DND-41 (cell line): ENCODE results near the gene MIP.
A peak's percentile ranks its signal among the peaks of the same experiment; 100 is the strongest.

Experiments
- ATAC-seq: fragments of 200-7000 bp; cut with Tn5 transposase; 3 replicates; pipeline ENCODE4 v1.9.1; 2021; ENCODE audit warnings: low read depth; ENCODE audit not compliant: insufficient read depth
- DNase-seq: peaks from one replicate; pipeline ENCODE4 v3.0.0-alpha.2; 2020
- H2AFZ ChIP-seq: 2 replicates; pipeline ENCODE4 v1.6.0; 2012; ENCODE audit warnings: low read depth, low read length
- H3K27ac ChIP-seq: 2 replicates; pipeline ENCODE4 v1.5.1; 2012; ENCODE audit warnings: low read length, inconsistent platforms
- H3K27me3 ChIP-seq: fragments of 200-600 bp; sonication (generic); 2 replicates; pipeline ENCODE4 v1.6.0; 2012; ENCODE audit warnings: low read length, mild to moderate bottlenecking, inconsistent platforms; ENCODE audit not compliant: insufficient read depth, poor library complexity
- H3K36me3 ChIP-seq: 2 replicates; pipeline ENCODE4 v1.5.1; 2012; ENCODE audit warnings: low read length, inconsistent platforms; ENCODE audit not compliant: insufficient read depth
- H3K4me1 ChIP-seq: 2 replicates; pipeline ENCODE4 v1.5.1; 2012; ENCODE audit warnings: mild to moderate bottlenecking, low read length; ENCODE audit not compliant: insufficient read depth
- H3K4me2 ChIP-seq: 2 replicates; pipeline ENCODE4 v1.6.0; 2012; ENCODE audit warnings: mild to moderate bottlenecking, moderate library complexity, low read length, inconsistent platforms; ENCODE audit not compliant: insufficient read depth
- H3K4me3 ChIP-seq, 2 experiments: fragments of 200-600 bp in 1 of 2; shearing (Covaris generic) in 1 of 2; 2 replicates each; pipeline ENCODE4 v1.5.1; 2012 to 2016; ENCODE audit warnings: inconsistent platforms in 2 of 2, low read length in 2 of 2, mild to moderate bottlenecking in 2 of 2, low read depth in 1 of 2, moderate library complexity in 1 of 2
- H3K79me2 ChIP-seq: 2 replicates; pipeline ENCODE4 v1.6.0; 2012; ENCODE audit warnings: low read length, inconsistent platforms; ENCODE audit not compliant: insufficient read depth
- H3K9ac ChIP-seq: 2 replicates; pipeline ENCODE4 v1.6.0; 2012; ENCODE audit warnings: low read depth, mild to moderate bottlenecking, inconsistent platforms, low read length, moderate library complexity
- H3K9me3 ChIP-seq: 2 replicates; pipeline ENCODE4 v1.5.1; 2012; ENCODE audit warnings: low read length, moderate library complexity, mild to moderate bottlenecking, inconsistent platforms; ENCODE audit not compliant: insufficient read depth, severe bottlenecking
- H4K20me1 ChIP-seq: 2 replicates; pipeline ENCODE4 v1.6.0; 2012; ENCODE audit warnings: low read length; ENCODE audit not compliant: insufficient read depth
- CTCF ChIP-seq: IDR thresholded peaks from 2 replicates; pipeline ENCODE4 v1.5.1; 2012; ENCODE audit warnings: borderline replicate concordance, low read length, moderate library complexity, mild to moderate bottlenecking; ENCODE audit not compliant: poor library complexity, severe bottlenecking; ENCODE audit errors: extremely low read depth
- EZH2 ChIP-seq: IDR thresholded peaks from 3 replicates; pipeline ENCODE4 v1.6.1; 2012; ENCODE audit warnings: borderline replicate concordance, low read depth, mild to moderate bottlenecking, moderate library complexity, low read length, inconsistent platforms; ENCODE audit not compliant: severe bottlenecking

The MIP gene

GRCh38 chr12:56462565-56462964, 8.1 kb upstream of the MIP start:
- no peak for ATAC-seq
- H3K27ac ChIP-seq, result no peak overlapping the region
- H3K4me2 ChIP-seq, result no peak overlapping the region
- H3K9me3 ChIP-seq, result no peaks in the 10 kb centered on the region
- H3K36me3 ChIP-seq, result no peaks in the 10 kb centered on the region
- H3K79me2 ChIP-seq, result no peaks in the 10 kb centered on the region
- TF ChIP-seq EZH2, result no peak
- TF ChIP-seq CTCF, result no peak
- no peaks in the 10 kb centered on the region for H4K20me1 ChIP-seq
- peaks cover 10% of the 10 kb centered on the region for H3K4me1 ChIP-seq
- no peak overlapping the region; the same call in 1 of the 2 replicates for H3K9ac ChIP-seq
- no peak for DNase-seq
- peak overlapping the region; percentile 24; the same call in 1 of the 2 replicates for H2AFZ ChIP-seq
- H3K4me3 ChIP-seq, result no peak overlapping the region
- H3K27me3 ChIP-seq, result no peaks in the 10 kb centered on the region

GRCh38 chr12:56461235-56462159, 7.0 kb upstream of the MIP start:
- Histone ChIP-seq H3K4me3 (no peak overlapping the region), H3K79me2 (no peaks in the 10 kb centered on the region), H3K9me3 (no peaks in the 10 kb centered on the region), H3K36me3 (no peaks in the 10 kb centered on the region), H3K4me2 (no peak overlapping the region), H3K27me3 (no peaks in the 10 kb centered on the region), H2AFZ (no peak overlapping the region), H3K9ac (no peak overlapping the region), H4K20me1 (no peaks in the 10 kb centered on the region), H3K4me1 (peaks cover 5% of the 10 kb centered on the region), H3K27ac (no peak overlapping the region)
- TF ChIP-seq EZH2 (no peak), CTCF (no peak)
- no peak for ATAC-seq
- no peak for DNase-seq

- H2AFZ ChIP-seq, result no peak overlapping the region
These were observed 3.4 kb upstream of the MIP start for GRCh38 chr12:56457817-56458216.

More at GRCh38 chr12:56457817-56458216, 3.4 kb upstream of the MIP start:
- no peaks in the 10 kb centered on the region for H3K36me3 ChIP-seq
- H3K4me2 ChIP-seq, result no peak overlapping the region
- H4K20me1 ChIP-seq, result no peaks in the 10 kb centered on the region
- TF ChIP-seq CTCF (no peak), EZH2 (no peak)
- H3K27me3 ChIP-seq, result no peaks in the 10 kb centered on the region
- H3K4me1 ChIP-seq, result no peaks in the 10 kb centered on the region
- ATAC-seq (no peak), DNase-seq (no peak)
- H3K4me3 ChIP-seq, result no peak overlapping the region
- H3K27ac ChIP-seq, result no peak overlapping the region
- H3K79me2 ChIP-seq, result no peaks in the 10 kb centered on the region
- no peak overlapping the region for H3K9ac ChIP-seq
- no peaks in the 10 kb centered on the region for H3K9me3 ChIP-seq
